Measurements from ENCODE around the gene WNT11.
"Not testable (repeated sequence)": the region's sequence is repeated elsewhere in the genome, so short reads cannot be mapped to it uniquely, and the experiment has no call there.

Gene WNT11

DNA sequence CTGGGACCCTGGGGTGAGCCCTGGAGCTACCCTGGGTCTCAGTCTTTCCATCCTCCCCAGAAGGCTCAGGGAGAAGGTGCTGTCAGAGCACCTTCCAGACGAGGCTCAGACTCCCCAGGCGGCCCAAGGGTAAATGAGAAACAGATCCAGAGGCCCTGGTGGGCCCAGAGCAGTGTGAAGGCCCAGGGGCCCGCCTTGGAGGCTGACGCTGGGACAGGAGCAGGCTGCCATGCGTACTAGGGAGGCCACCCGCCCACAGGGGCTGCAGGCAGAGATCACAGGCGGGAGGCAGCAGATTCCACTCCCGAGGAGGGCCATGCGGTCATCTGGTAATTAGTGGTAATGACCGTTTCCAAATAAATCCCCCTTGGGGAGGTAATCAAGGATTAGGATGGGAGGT lies 5.2 kb downstream of the WNT11 start:
- no peak for DNase-seq

DNA sequence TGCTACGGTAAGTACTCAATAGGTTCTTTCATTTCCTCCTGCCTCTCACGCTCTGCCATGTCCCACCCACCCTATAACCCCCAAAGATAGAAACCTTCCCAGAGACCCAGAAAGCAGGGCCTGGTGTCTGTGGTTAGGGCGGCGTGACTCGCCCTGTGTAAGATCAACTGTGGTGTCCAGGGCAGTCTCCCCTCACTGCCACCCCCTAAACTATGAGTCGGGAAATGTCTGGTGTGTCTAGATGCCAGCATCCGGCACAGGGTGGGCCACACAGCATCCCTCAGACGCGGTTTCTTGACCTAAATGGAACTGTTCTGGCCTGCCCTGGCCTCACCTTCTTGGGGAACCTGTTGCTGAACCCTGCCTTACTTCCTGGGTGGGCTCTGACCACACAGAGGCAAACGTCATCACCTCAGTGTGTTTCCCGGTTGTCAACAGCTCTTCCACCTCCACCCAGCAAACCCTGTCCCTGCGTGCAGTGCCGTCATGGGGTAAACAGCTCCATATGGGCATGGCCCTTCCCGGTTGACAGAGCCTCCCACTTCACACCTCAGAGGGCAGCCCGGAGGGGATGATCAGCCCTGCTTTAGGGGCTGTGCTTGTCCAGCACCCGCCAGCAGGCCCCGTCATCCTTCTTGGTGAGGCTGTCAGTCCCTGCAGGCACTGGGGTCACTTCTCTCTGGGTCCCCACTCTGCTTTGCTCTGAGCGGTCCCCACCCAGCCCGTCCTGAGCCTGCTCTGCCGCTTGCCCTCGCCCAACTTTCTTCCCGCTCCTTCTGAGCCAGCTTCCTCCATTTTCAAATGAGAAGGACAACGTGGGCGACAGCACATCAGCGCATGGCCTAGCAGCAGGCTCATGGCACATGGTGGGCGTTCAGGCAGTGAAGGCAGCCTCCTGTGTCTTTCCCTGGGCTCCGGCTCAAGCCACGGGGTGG lies 6.0 kb downstream of the WNT11 start:
- no peak for DNase-seq

- DNase-seq, result not testable (repeated sequence)
These were observed 7.6 kb downstream of the WNT11 start for GRCh38 chr11:76198691-76199090.

- DNase-seq, result no peak
These were observed 8.2 kb downstream of the WNT11 start for GRCh38 chr11:76197941-76198640.

GRCh38 chr11:76197332-76197731 lies 9.0 kb downstream of the WNT11 start:
- no peak for DNase-seq

- no peak for DNase-seq
These were observed 9.5 kb downstream of the WNT11 start for GRCh38 chr11:76196849-76197248.

DNA sequence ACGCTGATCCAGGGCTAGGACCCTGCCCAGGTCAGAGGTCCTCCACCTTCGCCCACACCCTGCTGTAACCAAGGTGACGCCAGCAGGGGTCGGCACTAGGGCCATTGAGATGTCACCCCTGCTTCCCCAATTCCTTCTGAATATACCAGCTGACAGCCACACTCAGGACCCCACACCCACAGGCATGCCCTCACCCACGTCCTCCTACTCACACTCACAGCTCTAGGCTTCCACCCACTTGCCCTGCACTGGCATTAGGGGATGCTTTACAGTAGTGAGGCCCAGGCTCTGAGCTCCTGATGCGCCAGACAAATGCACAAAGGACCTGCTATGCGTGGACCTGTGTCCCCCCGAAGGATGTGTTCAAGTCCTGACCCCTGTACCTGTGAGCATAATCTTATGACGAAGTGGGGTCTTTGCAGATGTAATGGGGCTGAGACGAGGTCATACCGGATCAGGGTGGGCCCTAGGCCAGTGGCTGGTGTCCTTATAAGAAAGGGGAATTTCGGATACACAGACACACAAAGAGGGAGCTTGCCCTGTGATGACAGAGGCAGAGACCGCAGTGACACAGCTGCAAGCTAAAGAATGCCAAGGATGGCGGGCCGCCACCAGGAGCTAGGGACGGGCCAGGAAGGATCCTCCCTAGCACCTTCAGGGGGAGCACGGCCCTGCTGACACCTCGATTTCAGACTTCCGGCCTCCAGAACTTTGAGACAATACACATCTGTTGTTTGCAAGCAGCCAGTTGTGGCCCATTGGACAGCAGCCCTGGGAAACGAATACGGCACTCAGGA lies 11.2 kb downstream of the WNT11 start:
- no peak for DNase-seq

- DNase-seq, result no peak
These were observed 13.1 kb downstream of the WNT11 start for GRCh38 chr11:76193219-76193618.

GRCh38 chr11:76190376-76190775 lies 15.9 kb downstream of the WNT11 start:
- DNase-seq, result no peak

GRCh38 chr11:76189682-76190081 lies 16.6 kb downstream of the WNT11 start:
- no peak for DNase-seq

GRCh38 chr11:76188873-76189272 lies 17.4 kb downstream of the WNT11 start:
- no peak for DNase-seq

DNA sequence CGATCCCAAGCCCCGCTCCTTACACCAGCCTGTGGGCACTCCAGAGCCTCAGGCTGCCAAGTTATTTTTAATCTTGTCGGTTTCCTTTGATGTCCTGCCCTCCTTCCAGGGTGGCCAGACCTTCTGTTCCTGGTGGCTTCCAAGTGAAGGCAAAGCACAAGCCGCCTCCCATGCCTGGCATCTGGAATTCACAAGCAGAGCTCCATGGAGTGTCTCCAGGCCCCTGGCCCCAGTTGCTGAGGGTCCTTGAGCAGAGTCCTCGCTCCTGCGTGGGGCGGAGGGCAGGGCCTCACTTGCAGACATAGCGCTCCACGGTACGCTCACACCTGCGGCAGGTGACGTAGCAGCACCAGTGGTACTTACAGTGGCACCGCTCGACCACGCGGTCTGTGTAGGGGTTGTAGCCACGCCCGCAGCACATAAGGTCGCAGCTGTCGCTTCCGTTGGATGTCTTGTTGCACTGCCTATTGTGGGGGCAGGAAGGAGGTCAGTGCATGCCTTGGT lies 19.5 kb downstream of the WNT11 start:
- DNase-seq, result no peak

- no peak for DNase-seq
These were observed 20.3 kb downstream of the WNT11 start for GRCh38 chr11:76185931-76186401.

- DNase-seq, result no peak
These were observed 20.8 kb downstream of the WNT11 start for GRCh38 chr11:76185511-76185910.

DNA sequence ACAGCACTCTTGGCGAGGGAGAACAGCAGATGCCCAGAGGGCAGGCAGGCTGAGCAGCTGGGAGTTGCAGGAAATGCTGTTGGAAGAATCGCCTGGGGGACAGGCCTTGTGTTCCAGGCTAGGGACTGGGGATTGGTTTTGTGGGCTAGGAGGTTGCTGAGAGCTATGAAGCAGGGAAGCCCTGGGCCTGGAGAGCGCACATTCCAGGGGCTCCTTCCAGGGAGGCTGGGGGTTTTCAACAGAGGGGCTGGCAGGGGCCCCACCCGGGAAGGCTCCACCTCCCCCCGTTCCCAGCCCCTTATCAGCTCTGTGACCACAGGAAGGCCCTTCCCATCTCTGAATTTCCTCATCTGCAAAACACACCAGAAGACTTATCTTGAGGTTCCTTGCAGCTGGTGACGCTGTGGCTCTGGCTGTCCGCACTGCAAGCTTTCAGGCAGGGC lies 21.7 kb downstream of the WNT11 start:
- no peak for DNase-seq

DNA sequence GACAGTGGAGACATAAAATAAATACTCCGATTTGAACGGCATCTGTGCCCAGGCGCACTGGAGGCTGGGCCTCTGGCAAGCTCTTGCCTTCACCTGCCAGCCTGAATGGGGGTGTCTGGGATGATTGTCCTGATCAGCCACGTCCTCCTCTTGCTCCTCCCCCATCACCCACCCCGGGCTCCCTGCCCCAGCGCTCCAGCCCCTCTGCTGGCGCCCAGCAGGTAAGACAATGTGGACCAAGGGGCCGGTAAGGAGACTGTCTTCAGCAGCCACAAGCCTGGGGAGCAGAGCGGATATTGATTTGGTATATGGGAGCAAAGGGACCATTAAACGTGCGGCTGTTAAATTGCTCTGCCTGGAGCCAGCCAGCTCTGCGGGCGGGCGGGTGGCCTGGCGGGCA lies 24.9 kb downstream of the WNT11 start:
- DNase-seq, result no peak

DNA sequence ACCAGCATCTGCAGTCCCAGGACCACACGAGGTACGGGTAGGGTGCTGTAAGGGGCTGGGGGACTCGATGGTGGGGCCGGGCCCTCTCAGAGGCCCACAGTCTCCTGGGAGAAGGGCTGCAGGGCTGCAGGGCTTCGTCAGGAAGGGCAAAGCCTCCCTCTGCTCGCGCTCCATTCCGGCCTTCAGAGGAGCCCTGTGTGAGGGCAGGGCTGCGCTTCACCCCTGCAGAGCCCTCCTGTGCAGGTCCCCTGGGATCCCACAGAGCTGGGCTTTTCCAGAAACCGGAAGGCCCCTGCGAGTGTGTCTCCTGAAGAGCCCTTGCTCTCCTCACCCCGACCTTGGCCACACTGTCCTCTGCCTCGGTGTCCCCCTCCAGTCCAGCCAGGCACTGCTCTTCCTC lies 27.2 kb downstream of the WNT11 start:
- no peak for DNase-seq

DNA sequence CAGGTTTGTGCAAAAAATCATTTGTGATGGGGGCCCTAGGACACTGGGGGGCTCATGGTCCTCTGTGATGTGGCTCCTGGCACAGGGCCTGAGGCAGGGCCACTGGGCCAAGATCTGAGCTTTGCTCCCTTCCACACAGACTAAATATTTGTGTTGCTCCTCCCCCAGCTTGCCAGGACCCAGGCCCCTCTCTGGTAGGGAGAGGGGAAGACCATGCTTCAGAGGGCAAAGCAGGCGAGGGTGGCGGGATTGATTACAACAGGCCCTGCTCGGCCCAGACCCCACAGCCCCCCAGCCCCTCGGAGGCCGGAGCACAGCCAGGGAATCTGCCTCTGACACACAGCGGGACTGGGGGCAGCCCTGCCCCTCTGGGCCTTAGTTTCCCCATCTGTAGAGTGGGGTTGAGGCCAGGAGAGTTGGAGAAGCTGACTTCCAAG lies 29.0 kb downstream of the WNT11 start:
- DNase-seq, result no peak

GRCh38 chr11:76176463-76176862 lies 29.8 kb downstream of the WNT11 start:
- no peak for DNase-seq

DNA sequence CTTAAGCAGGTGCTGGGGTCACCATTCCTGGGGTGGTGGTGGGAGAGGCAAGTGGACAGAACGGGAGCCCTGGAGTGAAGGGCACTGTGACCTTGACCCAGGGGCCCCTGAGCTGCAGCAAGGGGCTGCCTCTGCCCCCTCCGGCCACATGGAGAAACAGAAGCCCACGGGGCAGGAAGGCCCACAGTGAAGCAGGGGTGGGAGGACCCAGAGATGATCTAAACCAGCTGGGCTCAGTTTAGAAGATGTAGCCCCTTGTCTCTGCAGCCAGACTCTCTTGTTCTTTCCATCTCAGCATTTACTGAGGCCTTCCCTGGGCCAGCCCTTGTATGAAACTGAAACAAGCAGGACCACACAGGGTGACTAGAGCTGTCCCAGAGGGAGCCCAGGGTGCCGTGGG lies 30.5 kb downstream of the WNT11 start:
- no peak for DNase-seq

DNA sequence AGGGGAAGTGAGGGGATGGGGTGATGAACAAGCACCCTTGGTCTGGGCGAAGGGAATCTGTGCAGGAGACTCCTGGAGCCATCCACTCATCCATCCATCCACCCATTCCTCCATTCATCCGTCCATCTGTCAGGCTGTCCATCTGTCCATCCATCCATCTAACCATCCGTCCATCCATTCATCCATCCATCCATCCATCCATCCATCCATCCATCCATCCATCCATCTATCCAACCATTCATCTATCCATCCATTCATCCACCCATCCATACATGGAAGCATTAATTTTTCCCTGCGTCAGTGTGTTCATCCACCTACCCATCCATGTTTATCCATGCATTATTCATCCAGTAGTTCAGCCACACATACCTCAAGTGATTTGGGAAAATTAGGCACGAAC lies 32.0 kb downstream of the WNT11 start:
- no peak for DNase-seq

DNA sequence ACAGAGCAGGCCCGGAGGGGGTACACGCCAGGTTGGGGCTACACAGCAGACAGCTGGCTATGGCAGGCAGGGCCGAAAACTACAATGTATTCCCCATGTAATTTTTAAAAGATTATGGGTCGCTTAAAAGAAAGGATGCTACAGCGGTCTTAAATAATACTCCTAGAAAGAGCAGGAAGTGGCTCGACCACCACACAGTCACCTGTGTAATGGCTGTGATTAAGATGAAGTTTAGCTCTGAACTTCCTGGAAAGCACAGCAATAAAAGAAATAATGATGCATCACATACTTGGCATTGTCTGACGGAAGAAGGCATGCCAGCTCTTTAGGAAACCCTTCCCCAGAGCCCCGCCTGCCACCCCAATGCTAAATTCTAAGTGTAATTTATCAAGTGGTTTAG lies 32.6 kb downstream of the WNT11 start:
- DNase-seq, result no peak

DNA sequence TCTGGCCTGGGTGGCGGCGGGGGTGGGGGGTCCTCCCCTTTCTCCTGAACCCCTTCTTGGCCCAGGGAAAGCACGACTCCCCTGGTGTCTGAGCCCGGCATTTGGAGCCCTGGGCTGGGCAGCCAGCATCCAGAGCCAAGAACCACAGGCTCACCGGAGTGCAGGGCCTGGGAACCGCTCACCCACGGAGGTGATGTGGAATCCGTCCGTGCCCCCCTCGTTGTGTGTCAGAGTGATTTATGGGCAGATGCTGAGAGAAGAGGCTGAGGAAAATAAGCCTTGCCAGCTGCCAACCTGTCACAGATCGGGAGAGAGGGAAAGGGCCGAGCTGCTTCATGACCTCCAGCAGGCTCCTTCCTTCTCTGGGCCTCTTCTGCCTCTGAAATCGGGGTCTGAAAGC lies 33.7 kb downstream of the WNT11 start:
- DNase-seq, result no peak
